Amniotic stem cell (primary cell): ENCODE results near the gene VAV2.

ENCODE experiments used
- DNase-seq: peaks from one replicate; lab custom pipeline; 2025; lab: John Stamatoyannopoulos, UW

VAV2 gene

GRCh38 chr9:133813749-133814585, 178.2 kb downstream of the VAV2 start:
- DNase-seq: no peak

GRCh38 chr9:133812941-133813748, 179.0 kb downstream of the VAV2 start:
- DNase-seq: no peak

- DNase-seq: no peak
These were observed 179.9 kb downstream of the VAV2 start for GRCh38 chr9:133812077-133812868.

- DNase-seq: no peak
These were observed 180.7 kb downstream of the VAV2 start for GRCh38 chr9:133811471-133811870.

GRCh38 chr9:133810556-133811195, 181.4 kb downstream of the VAV2 start:
- DNase-seq: no peak

- no peak for DNase-seq
These were observed 182.8 kb downstream of the VAV2 start for GRCh38 chr9:133809335-133809734.

GRCh38 chr9:133807818-133808217, 184.3 kb downstream of the VAV2 start:
- no peak for DNase-seq

- no peak for DNase-seq
These were observed 185.1 kb downstream of the VAV2 start for GRCh38 chr9:133807037-133807436.

- DNase-seq: no peak
These were observed 185.5 kb downstream of the VAV2 start for GRCh38 chr9:133806623-133807010.

- DNase-seq: no peak
These were observed 186.1 kb downstream of the VAV2 start for GRCh38 chr9:133805876-133806622.

GRCh38 chr9:133804199-133804598, 187.9 kb downstream of the VAV2 start:
- DNase-seq: no peak

GRCh38 chr9:133803745-133804144, 188.4 kb downstream of the VAV2 start:
- no peak for DNase-seq

- no peak for DNase-seq
These were observed 189.0 kb downstream of the VAV2 start for GRCh38 chr9:133803028-133803585.

- no peak for DNase-seq
These were observed 190.4 kb downstream of the VAV2 start for GRCh38 chr9:133801739-133802138.

GRCh38 chr9:133800266-133800665, 191.9 kb downstream of the VAV2 start:
- DNase-seq: no peak

GRCh38 chr9:133799716-133800115, 192.4 kb downstream of the VAV2 start:
- DNase-seq: no peak

GRCh38 chr9:133799106-133799505, 193.0 kb downstream of the VAV2 start:
- no peak for DNase-seq

GRCh38 chr9:133798160-133798559, 194.0 kb downstream of the VAV2 start:
- DNase-seq: no peak

GRCh38 chr9:133797406-133798105, 194.6 kb downstream of the VAV2 start:
- no peak for DNase-seq

GRCh38 chr9:133796562-133796961, 195.6 kb downstream of the VAV2 start:
- no peak for DNase-seq
